Hematopoietic multipotent progenitor cell treated with erythropoietin and hydrocortisone succinate and interleukin-3 and kit ligand, for 6 days (in vitro differentiated cells): Measurements from ENCODE around the gene DCHS1.

ENCODE experiments used
- DNase-seq: peaks from one replicate; pipeline ENCODE4 v3.0.0-alpha.2; 2015

The DCHS1 gene

DNA sequence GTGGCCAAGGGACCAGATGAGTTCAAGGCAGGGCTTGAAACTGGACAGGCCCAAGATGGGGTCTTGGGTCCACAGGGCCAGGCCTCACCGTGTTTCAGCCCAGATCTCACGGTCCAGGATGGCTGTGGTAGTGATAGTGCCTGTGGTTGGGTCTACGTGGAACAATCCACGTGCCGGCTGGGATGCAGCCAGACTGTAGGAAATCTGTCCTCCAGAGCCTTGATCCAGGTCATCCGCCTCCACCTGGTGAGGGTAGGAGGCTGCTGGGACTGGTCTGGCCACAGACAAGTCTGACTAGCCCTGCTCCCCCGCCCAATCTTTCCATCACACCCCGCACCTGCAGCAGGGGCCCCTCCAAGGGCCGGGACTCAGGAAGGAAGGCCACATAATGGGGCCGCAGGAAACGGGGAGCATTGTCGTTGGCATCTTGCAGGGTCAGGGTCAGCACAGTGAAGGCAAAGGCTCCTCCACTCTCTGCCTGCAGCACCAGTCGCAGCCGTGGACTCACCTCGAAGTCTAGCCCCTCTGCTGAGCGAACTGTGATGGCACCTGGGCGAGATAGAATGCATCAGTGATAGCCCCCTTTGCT, 29.7 kb downstream of the DCHS1 start:
- no peak for DNase-seq

GRCh38 chr11:6625156-6625831, 30.3 kb downstream of the DCHS1 start:
- no peak for DNase-seq

DNA sequence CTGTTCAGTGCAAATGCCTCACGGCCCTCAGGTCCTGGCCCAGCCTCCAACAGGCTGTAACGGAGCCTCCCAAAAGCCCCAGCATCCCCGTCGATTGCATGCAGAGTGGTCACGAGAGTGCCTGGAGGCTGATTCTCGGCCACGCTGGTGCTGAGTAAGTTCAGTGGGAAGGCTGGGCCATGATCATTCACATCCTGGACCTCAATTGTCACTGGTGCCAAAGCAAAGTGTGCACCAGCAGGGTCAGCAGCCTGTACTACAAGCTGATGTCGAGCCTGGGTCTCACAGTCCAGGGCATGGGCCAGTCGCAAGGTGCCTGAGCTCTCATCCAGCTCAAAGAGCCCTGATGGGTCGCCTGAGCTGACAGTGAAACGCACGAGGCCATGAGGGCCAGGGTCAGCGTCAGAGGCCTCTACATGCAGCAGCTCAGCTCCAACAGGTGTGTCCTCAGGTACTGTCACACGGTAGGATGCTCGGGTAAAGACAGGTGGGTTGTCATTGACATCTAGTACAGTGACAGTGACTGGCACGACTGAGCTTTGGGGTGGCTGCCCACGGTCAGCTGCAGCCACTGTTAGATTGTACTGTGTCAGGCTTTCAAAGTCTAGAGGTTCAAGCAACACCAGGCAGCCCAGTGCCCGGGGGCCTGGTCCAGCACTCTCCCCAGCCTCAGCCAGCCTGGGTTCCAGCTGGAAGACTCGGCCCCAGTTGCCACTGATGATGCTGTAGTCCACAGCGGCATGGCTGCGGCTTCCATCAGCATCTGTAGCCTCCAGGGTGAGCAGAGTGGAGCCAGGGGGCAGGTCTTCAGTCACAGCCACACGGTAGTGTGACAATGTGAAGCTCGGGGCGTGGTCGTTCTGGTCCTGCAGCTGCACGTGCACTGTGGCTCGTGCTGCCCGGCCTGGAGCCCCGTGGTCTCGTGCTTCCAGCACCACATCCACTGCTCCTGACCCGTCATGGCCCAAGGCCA, 31.9 kb downstream of the DCHS1 start:
- DNase-seq, result no peak

DNA sequence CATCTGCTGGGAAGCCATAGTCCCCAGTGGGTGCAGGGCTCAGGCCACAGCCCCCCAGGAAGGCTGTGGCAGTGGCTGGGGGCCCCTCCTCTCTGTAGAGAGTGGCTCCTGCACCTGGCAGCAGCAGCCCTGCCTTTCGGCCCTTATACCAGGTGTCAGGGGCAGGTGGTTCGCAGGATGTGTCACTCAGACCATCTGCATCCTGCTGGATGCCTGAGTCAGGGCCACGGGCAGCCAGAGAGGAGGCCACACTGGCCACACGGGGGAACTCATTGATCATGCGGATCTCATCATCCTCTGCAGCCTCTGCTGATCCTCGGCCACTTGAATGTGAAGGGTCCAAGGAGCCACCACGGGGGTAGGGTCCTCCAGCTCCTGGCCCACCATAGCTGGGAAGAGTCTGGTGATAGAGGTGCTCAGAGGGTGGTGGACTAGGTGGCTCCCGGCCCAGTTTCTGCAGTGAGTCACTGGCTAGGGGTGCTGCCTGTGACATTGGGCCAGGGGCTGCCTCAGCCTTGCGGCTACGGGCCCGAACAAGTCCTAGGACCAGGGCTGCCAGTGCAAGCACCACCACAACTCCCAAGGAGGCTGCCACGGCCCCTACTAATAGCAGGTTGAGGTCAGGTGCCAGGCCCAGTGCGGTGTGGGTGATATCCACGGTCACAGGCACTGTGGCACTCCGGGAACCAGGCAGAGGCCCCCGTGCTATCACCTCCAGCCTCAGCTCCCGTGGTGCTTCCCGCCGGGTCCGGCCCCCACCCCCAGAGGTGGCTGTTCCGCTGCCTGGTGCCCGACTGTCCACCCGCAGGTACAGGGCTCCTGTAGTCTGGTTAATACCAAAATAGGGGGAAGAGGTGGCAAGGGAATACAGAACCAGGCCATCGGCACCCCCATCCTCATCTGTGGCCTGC, 33.1 kb downstream of the DCHS1 start:
- no peak for DNase-seq

DNA sequence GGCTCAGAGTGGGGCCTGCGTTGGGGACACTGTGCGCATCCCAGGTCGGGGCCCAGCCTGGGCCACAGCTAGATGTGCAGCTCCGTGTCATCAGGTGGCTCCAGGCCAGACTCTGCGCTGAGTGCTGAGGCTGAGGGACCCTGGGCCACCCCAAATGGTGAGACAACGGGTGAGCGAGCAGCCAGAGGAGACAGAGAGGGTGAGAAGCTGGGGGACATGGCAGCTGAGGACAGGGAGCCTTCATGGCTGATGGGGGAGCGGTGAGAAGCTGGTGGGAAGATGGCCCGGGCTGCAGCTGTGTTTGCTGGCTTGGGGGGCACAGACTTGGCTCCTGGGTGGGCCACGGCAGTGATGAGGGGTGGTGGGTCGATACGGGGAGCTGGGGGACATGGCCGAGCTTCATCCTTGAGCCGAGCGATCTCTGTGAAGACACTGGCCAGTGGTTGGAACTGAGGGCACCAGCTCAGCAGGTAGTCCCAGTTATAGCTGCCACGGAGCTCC, 33.8 kb downstream of the DCHS1 start:
- no peak for DNase-seq

DNA sequence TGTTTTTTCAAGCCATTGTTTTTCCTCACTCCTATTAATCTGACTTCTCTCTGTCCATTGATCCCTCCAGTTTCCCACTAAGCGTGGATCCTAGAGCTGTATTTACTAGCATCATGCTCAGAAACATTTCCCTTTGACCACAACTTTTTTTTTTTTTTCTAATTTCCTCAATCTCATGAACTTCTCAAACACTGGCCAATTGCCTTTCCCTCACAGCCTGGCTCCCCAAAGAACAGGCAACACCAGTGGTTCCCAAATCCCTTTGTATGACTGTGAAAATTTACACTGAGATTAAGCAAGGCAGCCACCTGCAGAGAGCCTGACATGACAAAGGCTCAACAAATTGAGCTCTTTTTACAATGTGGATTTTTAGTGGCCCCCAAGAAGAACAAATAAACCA, 35.0 kb downstream of the DCHS1 start:
- DNase-seq, result no peak

DNA sequence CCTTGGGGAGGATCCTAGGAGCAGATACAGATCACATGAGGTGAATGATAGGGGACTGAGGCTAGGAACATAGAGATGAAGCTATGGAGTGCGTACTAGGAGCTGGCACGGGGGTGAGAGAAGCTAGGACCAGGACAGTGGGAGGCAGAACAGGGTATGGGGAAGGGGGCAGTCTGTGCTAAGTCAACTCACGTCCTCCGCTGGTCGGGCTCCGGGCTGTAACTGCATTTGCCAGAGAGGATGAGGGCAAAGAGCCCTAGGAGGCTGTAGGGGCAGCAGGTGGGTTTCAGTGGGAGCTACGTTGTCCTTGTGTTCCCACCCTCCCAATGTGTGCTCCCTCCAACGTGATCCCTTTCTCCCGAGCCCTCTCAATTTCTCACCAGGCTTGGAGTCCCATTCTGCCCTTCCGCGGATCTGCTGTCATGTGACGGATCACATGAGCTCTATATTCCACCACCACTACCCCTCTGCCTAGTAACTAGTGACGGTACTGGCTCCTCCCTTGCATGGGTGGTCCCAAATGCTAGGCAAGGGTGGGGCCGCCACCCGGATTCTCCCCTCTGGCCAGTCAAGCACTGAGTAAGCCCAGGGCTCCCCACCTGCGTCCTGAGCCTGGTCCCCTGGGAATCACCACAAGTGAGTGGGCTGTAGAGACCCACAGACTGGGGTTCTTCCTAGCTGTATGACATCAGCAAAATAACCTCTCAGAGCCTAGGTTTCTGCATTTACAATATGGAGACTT, 36.4 kb downstream of the DCHS1 start, which contains the start of gene TPP1:
Gene TPP1, minus strand, starts transcription at position 419 of the 742 bp plus-strand sequence. Its CDS starts 22 bp downstream, at position 397.
- peak; percentile 98 for DNase-seq

- DNase-seq, result peak; percentile 89
These were observed 37.2 kb downstream of the DCHS1 start for GRCh38 chr11:6618117-6619003.

DNA sequence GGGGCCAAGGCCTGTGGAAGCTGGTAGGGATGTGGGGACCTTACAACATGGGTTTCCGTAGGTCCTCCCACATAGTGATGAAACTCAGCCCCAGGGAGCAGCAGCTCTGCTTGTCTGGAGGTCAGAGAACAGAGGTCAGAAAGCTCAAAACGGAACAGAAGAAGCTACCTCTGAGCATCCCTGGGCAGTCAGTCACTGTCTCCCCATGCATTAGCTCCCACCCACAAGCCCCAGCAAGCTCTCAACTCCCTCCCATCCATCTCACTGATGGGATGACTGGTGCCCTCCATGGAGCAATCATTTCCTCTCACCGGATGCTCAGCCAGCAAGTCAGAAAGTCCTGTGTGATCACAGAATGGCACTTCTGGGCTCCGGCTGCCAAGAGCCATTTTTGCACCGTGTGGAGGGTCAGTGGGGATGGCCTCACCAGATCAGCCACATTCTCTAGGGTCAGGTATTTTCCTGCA, 38.3 kb downstream of the DCHS1 start:
- no peak for DNase-seq

DNA sequence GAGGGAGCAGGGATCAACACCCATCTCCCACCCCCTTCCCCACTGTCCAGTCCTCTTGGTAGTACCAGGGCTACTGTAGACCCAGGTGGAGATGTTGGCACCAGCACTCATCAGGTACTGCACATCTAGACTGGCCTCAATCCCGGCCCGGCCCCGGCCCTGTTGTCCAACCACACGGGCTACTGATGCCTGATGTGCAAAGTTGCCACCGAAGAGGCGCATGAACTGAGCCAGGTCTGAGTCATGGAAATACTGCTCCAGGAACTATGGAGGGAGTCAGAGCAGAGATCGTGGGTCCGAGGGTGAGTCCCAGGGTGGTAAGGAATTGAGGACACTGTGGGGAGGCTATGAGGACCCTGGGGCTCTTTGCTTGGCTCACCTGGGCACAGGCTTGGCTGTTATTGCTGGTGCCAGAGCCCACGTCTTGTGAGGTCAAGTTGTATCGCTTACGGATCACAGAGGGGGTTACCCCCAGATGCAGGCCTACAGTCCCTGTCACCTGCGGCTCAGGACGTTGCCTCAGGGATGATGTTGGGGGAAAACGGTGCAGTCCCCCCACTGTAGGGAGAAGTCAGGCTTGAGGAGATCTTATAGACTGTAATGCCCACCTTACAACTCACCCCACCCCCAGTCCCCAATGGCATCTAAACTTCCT, 38.9 kb downstream of the DCHS1 start:
- DNase-seq, result no peak

DNA sequence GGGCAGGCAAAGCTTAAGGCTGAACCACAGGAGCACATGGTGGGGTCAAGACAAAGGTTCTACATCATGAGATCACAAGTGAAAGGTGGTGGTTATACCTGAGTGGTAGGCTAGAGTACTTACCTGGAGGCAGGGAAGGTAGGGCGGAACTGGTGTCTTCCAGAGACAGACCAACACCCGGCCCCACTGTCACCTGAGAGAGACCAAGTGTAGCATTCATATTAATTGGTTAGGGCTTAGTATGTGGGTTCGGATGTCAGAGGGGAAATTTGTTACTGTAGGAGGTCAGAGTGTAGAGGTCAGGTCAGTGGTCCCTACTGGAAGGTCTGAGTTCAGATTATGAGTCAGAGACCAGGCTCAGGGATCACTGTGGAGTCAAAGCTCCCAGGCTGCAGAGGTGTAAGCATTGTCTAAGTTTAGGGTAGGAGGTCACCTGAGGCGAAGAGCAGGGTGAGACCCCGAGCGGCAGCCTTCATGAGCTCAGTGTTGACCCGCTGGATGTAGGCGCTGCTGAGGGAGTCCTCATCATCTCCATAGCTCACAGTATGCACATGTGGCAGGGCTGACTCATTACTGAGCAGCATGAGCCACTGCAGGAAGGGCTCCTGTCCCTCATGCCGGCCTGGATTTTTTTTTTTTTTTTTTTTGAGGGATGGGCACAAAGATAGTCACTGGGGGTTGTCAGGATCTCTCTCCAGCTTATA, 39.6 kb downstream of the DCHS1 start:
- no peak for DNase-seq

GRCh38 chr11:6615046-6615445, 40.6 kb downstream of the DCHS1 start:
- DNase-seq, result no peak

DNA sequence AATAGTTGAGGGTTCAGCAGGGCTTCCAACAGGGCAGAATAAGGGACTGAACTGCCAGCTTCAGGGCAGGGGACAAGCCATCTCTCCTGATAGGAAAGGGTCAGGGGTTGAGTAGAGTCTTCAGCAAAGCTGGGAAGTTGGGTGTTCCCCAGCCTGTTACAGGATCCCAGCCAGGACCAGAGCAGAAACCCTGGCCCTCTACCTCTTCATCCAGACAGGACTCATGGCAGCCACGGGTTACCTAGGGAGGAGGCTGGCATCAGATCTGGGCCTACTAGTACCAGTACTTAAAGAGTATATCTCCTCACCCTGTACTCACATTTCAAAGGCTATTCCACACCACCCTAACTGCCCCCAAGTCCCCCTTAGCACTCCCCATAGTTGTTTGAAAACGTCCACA, 41.2 kb downstream of the DCHS1 start:
- DNase-seq, result no peak

DNA sequence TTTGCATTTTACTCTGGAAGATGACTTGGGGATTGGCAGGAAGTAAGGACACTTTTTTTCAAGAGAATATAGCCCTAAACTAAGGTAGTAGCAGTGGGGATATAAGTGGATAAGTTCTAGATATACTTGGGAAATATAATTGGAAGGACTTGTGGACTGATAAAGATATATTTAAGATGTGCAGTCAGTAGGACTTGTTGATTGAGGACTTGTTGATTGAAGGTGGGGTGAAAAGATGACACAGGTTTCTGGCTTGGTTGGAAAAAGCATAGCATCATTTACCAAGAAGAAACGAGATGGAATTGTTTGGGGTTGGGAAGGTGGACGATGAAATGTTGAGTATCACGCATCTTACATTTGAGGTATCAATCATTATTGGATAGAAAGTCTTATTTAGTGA, 42.1 kb downstream of the DCHS1 start:
- no peak for DNase-seq

DNA sequence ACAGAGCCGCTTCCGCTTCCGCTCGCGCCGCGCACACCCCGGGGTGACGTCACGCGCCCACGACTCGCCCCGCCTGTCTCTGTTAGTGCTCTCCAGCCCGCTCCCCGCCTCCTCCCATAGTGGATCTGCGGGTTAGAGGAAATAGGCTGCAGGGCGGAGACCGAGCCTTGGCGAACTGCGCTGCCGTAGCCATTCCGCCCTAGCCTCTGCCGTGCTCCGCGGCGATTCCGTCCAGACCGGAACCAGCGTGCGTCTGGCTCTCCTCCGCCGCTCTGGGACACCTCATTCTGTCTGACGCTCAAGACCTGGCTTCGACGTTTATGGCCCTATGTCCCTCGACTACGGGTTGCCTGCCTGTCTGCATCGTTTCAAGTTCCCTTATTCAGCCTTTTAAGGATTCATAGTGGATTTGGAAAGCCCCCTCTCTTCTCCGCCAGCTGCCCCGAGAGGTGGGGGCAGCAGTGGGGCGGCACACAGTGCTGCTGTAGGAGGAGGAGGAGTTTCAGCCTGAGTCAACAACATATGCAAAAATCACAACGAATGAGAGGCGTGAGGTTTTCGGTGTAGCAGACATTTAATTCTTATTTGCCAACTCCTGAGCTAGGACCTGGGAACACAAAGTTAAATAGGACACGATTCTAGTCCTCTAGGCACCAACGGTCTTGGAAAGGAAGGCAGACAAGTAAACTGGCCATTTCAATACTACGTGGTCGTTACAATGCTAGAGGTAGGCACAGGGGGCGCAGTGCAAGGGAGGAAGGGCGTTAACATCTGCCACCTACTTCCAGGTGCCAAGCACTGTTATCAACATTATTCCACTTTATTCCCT, 43.2 kb downstream of the DCHS1 start, which contains the start of gene TAF10:
Gene TAF10, minus strand, starts transcription at position 4 of the 829 bp plus-strand sequence. CDS start 27 bp downstream, outside the sequence.
- DNase-seq, result peak; percentile 97

DNA sequence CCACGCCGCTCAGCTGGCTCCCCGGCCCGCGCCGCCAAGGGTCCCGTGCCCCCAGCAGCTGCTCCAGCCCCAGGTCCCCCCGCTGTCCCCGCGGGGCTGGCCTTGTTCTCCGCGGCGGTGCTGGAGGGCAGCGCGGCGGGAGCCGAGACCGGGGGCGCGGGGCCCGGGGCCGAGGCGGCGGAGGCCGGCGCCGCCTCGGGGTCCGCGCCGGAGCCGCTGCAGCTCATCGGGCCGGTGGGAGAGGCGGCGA, 43.7 kb downstream of the DCHS1 start:
- DNase-seq, result no peak

DNA sequence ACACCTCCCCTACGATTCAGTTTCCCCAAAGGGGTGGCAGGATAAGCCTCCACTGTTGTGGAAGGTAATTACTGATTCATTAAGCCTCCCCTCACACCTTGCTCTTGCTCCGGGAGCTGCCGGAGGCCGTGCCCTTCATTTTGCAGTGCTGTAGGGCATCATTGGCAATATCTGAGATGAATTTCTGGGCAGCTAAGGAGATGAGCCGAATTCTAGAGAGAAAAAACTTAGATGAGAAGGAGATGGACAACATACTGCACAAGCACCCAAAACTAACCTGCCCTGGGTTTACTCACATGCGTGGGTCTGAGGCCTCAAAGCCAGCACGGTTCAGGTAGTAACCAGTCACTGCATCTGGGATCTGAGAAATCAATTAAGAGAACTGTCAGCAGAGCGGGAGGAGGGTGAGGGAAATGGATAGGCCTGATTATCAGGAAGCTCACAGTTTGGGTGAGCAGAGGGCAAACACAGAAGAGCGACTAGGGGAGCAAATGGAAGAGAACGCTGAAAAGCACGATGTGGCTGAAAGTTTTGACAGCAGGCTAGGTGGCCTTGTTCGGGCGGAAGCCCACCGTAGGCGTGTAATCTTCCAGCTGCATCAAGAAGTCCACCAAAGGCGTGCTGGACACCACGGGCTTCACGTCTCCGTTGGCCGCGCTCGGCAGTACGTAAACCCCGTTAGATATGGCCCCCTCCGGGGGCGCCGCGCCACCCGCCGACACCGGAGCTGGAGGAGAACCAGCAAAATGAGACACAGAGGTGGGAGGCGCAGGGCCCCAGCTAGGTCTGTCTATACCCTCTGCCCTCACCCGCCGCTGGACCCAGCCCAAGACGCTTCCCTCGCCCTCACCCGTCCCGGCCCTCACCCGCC, 44.3 kb downstream of the DCHS1 start:
- peak; percentile 41 for DNase-seq
